Activated T-cell treated with anti-CD3 and anti-CD28 coated beads, Interleukin-2, amount 50 U/mL, for 72 hours (primary cell): ENCODE data around the gene UNC13C. TPM values are rescaled to one million over a fixed set of nuclear protein-coding genes. Genes with fewer than 3 reads are reported as not detected.
"Not testable (repeated sequence)": the region's sequence is repeated elsewhere in the genome, so short reads cannot be mapped to it uniquely, and the experiment has no call there.

ENCODE experiments used
- ATAC-seq, 2 donors: fragments of 150-1000 bp; cut with Tn5 transposase; replicated peaks in 1 of 2; 2 replicates each; pipeline ENCODE4 v1.10.0; 2021; ENCODE audit warnings: moderate library complexity in 2 of 2, mild to moderate bottlenecking in 1 of 2
- DNase-seq, 2 donors: peaks; one replicate each; pipeline ENCODE4 v3.0.0; 2021 to 2022; ENCODE audit warnings: mixed read lengths in 1 of 2
- H3K27ac Mint-ChIP-seq: one replicate; pipeline ENCODE4 v1.8.0; 2022; ENCODE audit warnings: mild to moderate bottlenecking, moderate library complexity, mixed read lengths
- H3K27me3 Mint-ChIP-seq: one replicate; pipeline ENCODE4 v1.8.0; 2022; ENCODE audit warnings: low read depth, mixed read lengths
- H3K36me3 Mint-ChIP-seq, 2 donors: one replicate each; pipeline ENCODE4 v1.8.0; 2022; ENCODE audit warnings: mixed read lengths in 2 of 2, mild to moderate bottlenecking in 1 of 2; ENCODE audit not compliant: insufficient read depth in 2 of 2
- H3K4me1 Mint-ChIP-seq: one replicate; pipeline ENCODE4 v1.8.0; 2022; ENCODE audit warnings: low read depth, mixed read lengths
- H3K4me3 Mint-ChIP-seq, 2 donors: one replicate each; pipeline ENCODE4 v1.8.0; 2022; ENCODE audit warnings: mild to moderate bottlenecking in 2 of 2, mixed read lengths in 2 of 2, moderate library complexity in 2 of 2
- H3K9me3 Mint-ChIP-seq, 2 donors: one replicate each; pipeline ENCODE4 v1.8.0; 2022; ENCODE audit warnings: mixed read lengths in 2 of 2
- total RNA-seq, 2 donors: library from RNA; stranded (reverse); gene quantifications; one replicate each; pipeline ENCODE4 v1.2.3, GENCODE V29; 2022

The UNC13C gene
- not detected for total RNA-seq

DNA sequence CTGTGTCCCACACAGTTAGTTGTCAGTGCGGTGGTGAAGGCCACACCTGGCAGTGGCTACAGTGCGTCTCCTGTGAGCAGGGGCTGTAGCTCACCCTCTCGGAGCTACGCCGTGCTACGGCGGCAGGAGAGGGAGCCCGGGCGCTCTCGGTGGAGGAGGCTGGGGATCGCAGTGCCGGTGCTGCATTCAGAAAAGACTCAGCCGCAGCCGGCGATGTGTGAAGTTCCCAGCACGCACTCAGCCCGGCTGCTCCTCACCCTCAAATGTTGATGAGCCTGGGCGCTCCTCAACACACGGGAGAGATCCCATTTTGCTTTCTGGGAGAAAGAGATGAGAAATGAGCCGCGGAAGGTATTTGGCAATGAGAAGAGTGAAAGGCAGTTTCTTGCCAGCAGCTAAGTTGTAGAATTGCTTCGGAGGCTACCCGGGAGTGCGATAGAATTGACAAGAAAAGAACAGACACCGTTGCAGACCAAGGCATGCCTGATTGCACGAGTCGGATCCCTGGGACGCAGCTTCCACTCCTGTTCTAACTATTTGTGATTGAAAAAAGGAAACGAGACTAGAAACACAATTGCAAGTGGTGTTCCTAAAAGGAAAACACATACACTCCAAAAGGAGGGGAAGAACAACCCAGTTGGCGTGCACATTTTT is at the start of gene UNC13C:
TSS of gene UNC13C (plus strand) at position 189 of the 654 bp plus-strand sequence. CDS start 34,463 bp downstream, outside the sequence.
- Mint-ChIP-seq H3K4me1 (peaks cover 6% of the 10 kb centered on the region), H3K27me3 (peaks cover 30% of the 10 kb centered on the region), H3K27ac (no peak within 1 kb of the TSS), H3K36me3 (no peaks in the 10 kb centered on the region), H3K9me3 (peaks cover 0 to 3% of the 10 kb centered on the region in 2 donors), H3K4me3 (peak within 1 kb of the TSS; percentile 31 to 39)
- DNase-seq, result no peak
- no peak for ATAC-seq

DNA sequence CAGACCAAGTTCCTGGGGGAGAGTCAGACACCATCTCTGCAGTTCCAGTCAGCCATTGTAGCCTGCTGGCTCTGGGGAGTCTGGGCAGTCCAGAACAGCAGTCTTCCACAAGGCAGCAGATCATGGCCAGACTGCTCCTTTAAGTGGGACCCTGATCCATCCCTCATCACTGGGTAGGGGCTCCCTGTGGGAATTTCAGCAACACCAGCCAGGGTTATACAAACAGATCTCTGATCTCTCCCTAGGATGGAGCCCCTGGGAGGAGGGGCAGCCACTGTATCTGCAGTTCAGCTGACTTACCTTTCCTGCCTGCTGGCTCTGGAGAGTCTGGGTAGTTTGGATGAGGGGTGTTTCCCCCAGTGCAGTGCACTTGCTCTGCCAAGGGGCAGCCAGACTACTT is 42.1 kb upstream of the UNC13C start:
- peaks cover 25% of the 10 kb centered on the region in 2 donors for H3K9me3 Mint-ChIP-seq
- H3K4me1 Mint-ChIP-seq, result no peaks in the 10 kb centered on the region
- no peaks in the 10 kb centered on the region for H3K27me3 Mint-ChIP-seq
- peaks cover 7 to 9% of the 10 kb centered on the region in 2 donors for H3K36me3 Mint-ChIP-seq
- H3K27ac Mint-ChIP-seq, result no peak overlapping the region
- H3K4me3 Mint-ChIP-seq, result no peak overlapping the region
- DNase-seq, result no peak
- no peak for ATAC-seq

GRCh38 chr15:53937632-53938031 is 40.6 kb upstream of the UNC13C start:
- not testable (repeated sequence) for ATAC-seq, H3K27ac Mint-ChIP-seq
- H3K9me3 Mint-ChIP-seq, result peaks cover 24 to 29% of the 10 kb centered on the region in 2 donors

GRCh38 chr15:53950572-53950971 is 27.7 kb upstream of the UNC13C start:
- H3K4me1 Mint-ChIP-seq, result no peaks in the 10 kb centered on the region
- ATAC-seq, result no peak
- no peak overlapping the region for H3K27ac Mint-ChIP-seq

More at GRCh38 chr15:53937632-53938031, 40.6 kb upstream of the UNC13C start:
- not testable (repeated sequence) for DNase-seq, H3K4me3 Mint-ChIP-seq, H3K27me3 Mint-ChIP-seq, H3K4me1 Mint-ChIP-seq, H3K36me3 Mint-ChIP-seq

GRCh38 chr15:53955396-53955795 is 22.8 kb upstream of the UNC13C start:
- H3K36me3 Mint-ChIP-seq, result no peaks in the 10 kb centered on the region
- H3K4me1 Mint-ChIP-seq, result no peaks in the 10 kb centered on the region
- no peaks in the 10 kb centered on the region for H3K27me3 Mint-ChIP-seq
- no peak overlapping the region for H3K4me3 Mint-ChIP-seq
- no peak overlapping the region for H3K27ac Mint-ChIP-seq
- DNase-seq (no peak), ATAC-seq (no peak)
- peaks cover 0 to 2% of the 10 kb centered on the region in 2 donors for H3K9me3 Mint-ChIP-seq

More at GRCh38 chr15:53950572-53950971, 27.7 kb upstream of the UNC13C start:
- H3K27me3 Mint-ChIP-seq, result no peaks in the 10 kb centered on the region
- H3K36me3 Mint-ChIP-seq, result no peaks in the 10 kb centered on the region
- no peak for DNase-seq
- H3K4me3 Mint-ChIP-seq, result no peak overlapping the region
- peaks cover 0 to 4% of the 10 kb centered on the region in 2 donors for H3K9me3 Mint-ChIP-seq

- Mint-ChIP-seq H3K9me3 (no peaks in the 10 kb centered on the region), H3K27ac (no peak overlapping the region), H3K36me3 (no peaks in the 10 kb centered on the region), H3K4me3 (no peak overlapping the region), H3K4me1 (no peaks in the 10 kb centered on the region), H3K27me3 (no peaks in the 10 kb centered on the region)
- no peak for ATAC-seq
- DNase-seq, result peak; percentile 13 to 16
These were observed 15.3 kb upstream of the UNC13C start for GRCh38 chr15:53962646-53963561.

GRCh38 chr15:53963801-53964200 is 14.4 kb upstream of the UNC13C start:
- no peaks in the 10 kb centered on the region for H3K27me3 Mint-ChIP-seq

GRCh38 chr15:53974121-53974520 is 4.1 kb upstream of the UNC13C start:
- H3K4me1 Mint-ChIP-seq, result peaks cover 6% of the 10 kb centered on the region
- H3K4me3 Mint-ChIP-seq, result no peak overlapping the region
- peaks cover 26% of the 10 kb centered on the region for H3K27me3 Mint-ChIP-seq
- no peak for DNase-seq
- H3K36me3 Mint-ChIP-seq, result no peaks in the 10 kb centered on the region
- H3K27ac Mint-ChIP-seq, result no peak overlapping the region
- no peaks in the 10 kb centered on the region for H3K9me3 Mint-ChIP-seq
- ATAC-seq, result no peak

More at GRCh38 chr15:53963801-53964200, 14.4 kb upstream of the UNC13C start:
- H3K27ac Mint-ChIP-seq, result no peak overlapping the region
- H3K36me3 Mint-ChIP-seq, result no peaks in the 10 kb centered on the region
- no peaks in the 10 kb centered on the region for H3K9me3 Mint-ChIP-seq
- no peaks in the 10 kb centered on the region for H3K4me1 Mint-ChIP-seq
- DNase-seq (no peak), ATAC-seq (no peak)
- no peak overlapping the region for H3K4me3 Mint-ChIP-seq

DNA sequence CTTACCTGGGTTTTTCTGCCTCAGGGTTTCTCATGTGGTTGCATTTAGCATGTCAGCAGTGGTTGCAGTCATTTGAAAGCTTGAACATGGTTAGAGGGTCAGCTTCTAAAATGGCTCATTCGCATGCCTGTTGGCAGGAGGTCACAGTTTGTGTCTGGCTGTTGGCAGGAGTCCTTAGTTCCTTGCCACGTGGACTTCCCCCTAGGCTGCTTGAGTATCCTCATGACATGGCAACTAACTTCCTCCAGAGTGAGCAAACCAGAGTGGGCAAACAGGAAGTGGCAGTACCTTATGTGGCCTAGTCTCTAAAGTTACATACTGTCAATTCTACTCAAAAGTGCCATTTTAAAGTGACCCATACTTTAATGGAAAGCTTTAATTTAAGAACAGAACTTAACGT is 3.4 kb upstream of the UNC13C start:
- H3K27me3 Mint-ChIP-seq, result peaks cover 30% of the 10 kb centered on the region
- DNase-seq (no peak), ATAC-seq (no peak)
- H3K9me3 Mint-ChIP-seq, result no peaks in the 10 kb centered on the region
- peaks cover 6% of the 10 kb centered on the region for H3K4me1 Mint-ChIP-seq
- H3K27ac Mint-ChIP-seq, result no peak overlapping the region
- H3K4me3 Mint-ChIP-seq, result no peak overlapping the region
- H3K36me3 Mint-ChIP-seq, result no peaks in the 10 kb centered on the region

- H3K27ac Mint-ChIP-seq, result no peak overlapping the region
- ATAC-seq, result no peak
These were observed 1.3 kb upstream of the UNC13C start for GRCh38 chr15:53976844-53977392.

GRCh38 chr15:53979051-53979788 is 979 bp downstream of the UNC13C start:
- no peak overlapping the region for H3K4me3 Mint-ChIP-seq
- H3K36me3 Mint-ChIP-seq, result no peaks in the 10 kb centered on the region
- DNase-seq, result no peak
- peaks cover 35% of the 10 kb centered on the region for H3K27me3 Mint-ChIP-seq
- peaks cover 6% of the 10 kb centered on the region for H3K4me1 Mint-ChIP-seq
- H3K27ac Mint-ChIP-seq, result no peak overlapping the region
- peaks cover 0 to 4% of the 10 kb centered on the region in 2 donors for H3K9me3 Mint-ChIP-seq
- ATAC-seq, result no peak

More at GRCh38 chr15:53976844-53977392, 1.3 kb upstream of the UNC13C start:
- Mint-ChIP-seq H3K36me3 (no peaks in the 10 kb centered on the region), H3K4me3 (no peak overlapping the region), H3K4me1 (peaks cover 6% of the 10 kb centered on the region), H3K27me3 (peaks cover 30% of the 10 kb centered on the region), H3K9me3 (no peaks in the 10 kb centered on the region)
- DNase-seq, result no peak

DNA sequence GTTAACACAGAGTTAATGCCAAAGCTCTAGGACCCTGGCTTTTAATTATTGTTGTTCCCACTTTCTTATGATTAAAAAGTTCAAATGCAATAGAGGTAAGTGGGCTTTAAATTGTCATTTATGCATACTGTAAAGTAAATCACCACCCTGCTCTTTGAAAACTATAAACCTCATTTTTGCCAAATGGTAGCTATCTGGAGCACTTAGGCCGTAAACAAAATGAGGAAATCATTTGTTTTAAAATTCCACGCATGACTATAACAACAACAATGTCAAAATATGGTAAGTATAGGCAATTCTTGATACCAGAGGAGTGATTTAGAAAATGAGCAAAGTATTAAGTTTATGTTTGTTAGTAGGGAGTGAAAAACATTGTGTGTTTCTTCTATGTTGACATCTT is 1.8 kb downstream of the UNC13C start:
- no peak for DNase-seq
- peaks cover 35% of the 10 kb centered on the region for H3K27me3 Mint-ChIP-seq
- no peak for ATAC-seq
- no peak overlapping the region for H3K4me3 Mint-ChIP-seq
- H3K27ac Mint-ChIP-seq, result no peak overlapping the region
- no peaks in the 10 kb centered on the region for H3K36me3 Mint-ChIP-seq
- H3K4me1 Mint-ChIP-seq, result peaks cover 6% of the 10 kb centered on the region
- H3K9me3 Mint-ChIP-seq, result peaks cover 0 to 4% of the 10 kb centered on the region in 2 donors
